ENCODE data around the gene COL4A4.
"Not testable (repeated sequence)": the region's sequence is repeated elsewhere in the genome, so short reads cannot be mapped to it uniquely, and the experiment has no call there.

The COL4A4 gene

DNA sequence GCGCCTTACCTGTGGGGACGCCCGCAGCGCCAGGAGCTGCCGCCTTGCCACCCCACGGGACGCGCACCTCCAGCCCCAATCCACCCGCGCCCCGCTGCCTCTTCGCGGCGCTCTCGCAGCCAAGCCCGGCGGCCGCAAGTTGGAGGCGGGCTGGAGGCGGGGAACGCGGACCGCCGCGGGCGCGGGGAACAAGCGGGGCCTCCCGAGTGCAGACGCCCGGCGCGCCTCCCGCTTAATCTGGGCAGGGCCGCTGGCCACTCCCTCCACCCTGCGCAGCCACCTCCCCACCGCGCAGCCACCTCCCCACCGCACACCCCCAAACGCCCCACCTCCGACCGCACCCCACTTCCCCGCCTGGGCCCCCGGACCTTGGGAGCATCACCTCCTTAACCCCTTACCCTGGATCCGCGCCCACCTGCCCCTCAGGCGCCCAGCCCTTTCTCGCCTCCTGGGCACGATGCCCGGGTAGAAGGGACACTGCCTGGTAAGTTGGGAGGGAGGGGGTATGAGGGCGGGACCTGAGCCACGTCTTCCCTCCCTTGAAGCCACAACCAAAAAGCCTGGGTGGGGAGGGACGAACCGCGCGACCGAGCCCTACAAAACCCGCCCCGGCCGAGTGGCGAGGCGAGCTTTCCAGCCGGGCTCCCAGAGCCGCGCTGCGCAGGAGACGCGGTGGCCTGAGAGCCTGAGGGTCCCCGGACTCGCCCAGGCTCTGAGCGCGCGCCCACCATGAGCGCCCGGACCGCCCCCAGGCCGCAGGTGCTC lies at the start of gene COL4A4, which contains the start of gene COL4A3:
TSS of gene COL4A4 (minus strand) at position 208 of the 765 bp plus-strand sequence. CDS start 16,722 bp downstream, outside the sequence.
TSS of gene COL4A3 (plus strand) at position 627 of the 765 bp plus-strand sequence. CDS start at position 730, 103 bp downstream.
- DNase-seq: peak; percentile 4

DNA sequence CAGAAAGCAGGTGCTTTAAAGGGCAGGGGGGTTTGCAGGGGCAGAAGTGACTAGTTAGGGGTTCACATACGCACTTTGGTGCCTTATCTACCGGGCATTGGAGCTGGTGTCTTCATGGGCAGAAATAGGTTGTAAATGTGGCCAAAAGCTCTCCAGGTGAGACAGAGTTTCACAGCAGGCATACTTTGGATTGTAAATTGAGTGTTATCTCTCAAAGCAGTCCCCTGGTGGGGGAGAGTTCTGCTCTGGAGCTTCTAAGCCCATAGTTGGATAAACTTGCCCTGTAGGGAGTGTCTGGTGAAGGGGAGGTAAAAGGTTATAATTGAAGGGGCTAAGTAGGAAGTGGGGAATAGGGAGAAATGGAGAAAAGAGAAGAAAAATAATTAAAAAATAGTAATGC lies 43.6 kb upstream of the COL4A4 start:
- no peak for DNase-seq

DNA sequence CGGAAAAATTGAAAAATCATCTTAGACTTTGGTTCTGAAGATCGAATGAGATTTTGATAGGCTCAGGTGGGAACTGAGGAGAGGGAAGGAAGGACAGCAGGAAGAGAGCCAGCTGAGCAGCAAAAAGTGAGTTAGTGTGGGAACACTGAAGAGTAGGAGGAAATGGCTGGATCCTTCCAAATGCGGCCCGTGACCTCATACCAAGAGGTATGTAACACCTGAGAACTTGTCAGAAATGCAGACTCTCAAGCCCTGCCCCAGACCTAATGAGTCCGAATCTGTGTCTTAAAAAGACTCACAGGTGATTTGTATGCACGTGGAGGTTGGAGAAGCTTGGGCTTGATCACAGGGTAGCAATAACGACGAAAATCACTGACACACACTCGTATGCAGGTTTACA lies 42.4 kb upstream of the COL4A4 start:
- no peak for DNase-seq

DNA sequence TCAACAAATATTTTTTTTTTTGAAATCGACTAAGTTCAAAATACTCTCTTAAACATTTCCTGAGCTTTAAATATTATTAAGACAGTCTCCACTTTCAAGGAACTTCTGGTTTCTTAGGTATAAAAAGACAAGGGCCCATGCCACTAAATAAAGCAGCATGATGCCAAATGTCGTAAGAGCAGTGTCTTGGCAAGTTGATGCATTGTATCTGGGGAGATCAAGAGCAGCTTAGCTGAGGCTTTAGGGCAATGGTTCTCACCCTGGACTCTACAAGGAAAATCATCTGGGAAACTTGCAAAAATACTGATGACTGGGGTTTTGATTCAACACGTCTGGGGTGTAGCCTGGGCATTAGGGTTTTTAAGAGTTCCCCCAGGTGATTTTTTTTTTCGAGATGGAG lies 41.7 kb upstream of the COL4A4 start:
- DNase-seq: no peak

DNA sequence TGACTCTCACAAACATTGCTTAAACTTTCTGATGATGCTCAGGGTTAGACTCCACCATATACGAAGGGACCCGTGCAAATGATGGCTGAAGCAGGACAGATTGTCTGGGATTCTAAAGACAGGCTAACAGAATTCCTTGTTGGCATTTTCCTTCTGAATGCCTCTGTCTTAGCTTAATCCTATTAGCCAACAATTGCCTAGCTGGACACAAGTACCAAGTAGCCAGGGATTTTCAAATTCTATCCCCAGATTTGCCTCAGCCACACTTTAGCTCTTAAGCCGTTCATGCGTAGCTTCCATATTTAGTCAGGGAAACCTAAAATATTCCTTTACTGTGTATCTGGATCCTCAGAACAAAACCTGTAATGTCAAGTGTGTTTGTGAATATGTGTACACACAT lies 40.4 kb upstream of the COL4A4 start:
- DNase-seq: no peak

DNA sequence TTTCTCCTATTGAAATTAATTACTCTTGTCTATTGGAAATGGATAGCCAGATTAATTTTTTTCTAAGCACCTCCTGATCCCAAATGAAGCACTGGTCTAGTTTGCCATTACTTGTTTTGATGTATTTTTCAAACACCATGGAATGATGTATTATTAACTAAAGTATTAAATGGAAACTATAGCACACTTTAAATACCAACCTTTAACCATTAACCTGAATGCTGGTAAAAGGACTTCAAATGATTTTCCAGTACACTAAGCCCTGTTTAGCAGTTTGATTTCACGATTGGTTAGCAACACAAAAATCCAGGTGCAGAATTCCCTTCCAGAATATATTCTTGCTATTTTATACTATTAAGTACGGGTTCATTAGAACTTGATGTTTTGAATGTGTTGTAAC lies 37.8 kb upstream of the COL4A4 start:
- no peak for DNase-seq

DNA sequence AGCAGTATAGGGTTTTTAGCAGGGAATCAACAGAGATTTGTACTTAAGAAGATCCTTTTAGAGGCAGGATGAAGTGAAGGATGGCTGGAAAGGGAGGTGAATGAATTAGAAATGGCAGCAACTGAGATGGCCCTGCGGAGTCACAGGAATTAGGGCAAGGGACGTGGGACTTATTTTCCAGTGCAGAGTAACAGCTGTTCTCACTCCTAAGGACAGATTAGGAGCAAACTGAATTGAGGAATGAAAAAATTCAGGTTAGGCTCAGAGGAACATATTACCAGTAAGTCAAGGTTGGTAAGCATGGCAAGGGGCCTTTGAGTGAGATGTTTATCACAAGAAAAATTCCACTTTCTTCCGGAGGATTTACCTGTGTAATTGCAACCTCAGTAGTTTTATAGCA lies 34.9 kb upstream of the COL4A4 start:
- no peak for DNase-seq

DNA sequence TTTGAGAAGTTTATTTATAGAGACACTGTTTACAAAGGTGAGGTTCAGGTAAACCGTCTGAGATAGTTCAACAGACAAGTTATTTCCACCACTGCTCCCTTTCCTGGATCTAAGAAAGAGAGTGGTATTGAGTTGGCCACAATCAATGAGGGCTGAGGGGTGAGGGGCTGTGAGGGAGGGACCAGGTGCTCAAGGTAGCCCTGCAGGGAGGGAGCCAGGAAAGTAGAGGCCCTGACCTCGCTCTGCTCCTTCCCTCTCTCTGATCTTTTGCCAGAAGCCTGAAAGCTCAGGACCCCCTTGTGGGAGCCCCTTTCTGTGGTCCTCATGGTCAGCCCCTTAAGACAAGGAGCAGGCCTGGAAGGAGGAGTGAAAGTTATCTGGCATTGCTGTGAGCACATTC lies 30.2 kb upstream of the COL4A4 start:
- no peak for DNase-seq

DNA sequence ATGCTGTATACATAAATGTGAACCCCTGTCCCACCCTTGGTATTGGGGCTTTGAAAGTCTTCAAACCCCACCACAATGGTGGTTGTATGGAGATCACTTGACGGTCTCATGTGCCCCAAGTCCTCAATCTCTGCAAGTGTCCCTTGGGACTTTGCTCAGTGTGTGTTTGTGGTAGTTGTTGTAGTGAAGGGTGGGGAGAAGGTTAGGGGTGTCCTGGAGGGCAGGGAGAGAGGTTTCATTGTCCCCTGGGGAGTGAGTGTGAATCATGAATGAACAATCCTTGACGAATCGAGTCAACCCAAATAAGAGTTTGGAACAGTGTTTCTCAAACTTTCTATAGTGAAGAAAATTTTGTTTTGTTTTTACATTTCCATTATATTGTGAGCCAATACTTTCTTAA lies 28.5 kb upstream of the COL4A4 start:
- DNase-seq: no peak

DNA sequence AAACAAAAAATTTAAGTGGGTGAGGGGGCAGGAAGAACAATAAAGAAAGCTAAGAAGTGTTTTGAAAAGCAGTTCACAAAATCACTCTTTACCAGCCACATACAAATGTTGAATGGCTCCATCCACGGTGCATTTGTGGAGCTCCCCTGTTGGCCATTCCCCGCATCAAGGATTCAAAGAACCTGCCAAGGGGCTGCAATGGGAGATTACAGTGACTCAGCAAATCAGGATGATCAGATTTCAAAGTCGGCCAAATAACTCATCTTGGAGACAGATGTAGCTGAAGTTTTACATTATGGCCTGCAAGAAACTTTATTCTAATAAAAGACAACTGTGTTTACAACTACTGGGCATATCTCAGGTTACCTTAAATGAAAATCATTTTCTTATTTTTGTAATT lies 27.4 kb upstream of the COL4A4 start:
- no peak for DNase-seq

DNA sequence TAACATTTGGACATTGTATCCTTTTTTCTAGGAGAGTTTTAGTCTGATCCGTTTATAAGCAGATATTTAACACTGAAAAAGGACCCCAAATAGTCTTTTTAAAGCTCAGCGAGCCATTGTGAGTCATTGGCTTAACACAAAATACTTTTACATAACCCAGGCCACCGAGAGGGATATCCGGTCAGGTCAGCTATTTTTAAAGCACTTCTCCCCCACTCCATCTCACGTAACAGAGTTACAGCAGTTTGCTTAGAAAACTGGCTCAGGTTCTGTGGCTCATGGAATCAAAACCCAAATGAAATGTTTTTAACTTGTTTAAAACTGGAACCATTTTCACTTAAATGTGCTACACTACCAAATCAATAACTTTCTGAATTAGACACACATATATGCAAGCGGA lies 24.3 kb upstream of the COL4A4 start:
- no peak for DNase-seq

DNA sequence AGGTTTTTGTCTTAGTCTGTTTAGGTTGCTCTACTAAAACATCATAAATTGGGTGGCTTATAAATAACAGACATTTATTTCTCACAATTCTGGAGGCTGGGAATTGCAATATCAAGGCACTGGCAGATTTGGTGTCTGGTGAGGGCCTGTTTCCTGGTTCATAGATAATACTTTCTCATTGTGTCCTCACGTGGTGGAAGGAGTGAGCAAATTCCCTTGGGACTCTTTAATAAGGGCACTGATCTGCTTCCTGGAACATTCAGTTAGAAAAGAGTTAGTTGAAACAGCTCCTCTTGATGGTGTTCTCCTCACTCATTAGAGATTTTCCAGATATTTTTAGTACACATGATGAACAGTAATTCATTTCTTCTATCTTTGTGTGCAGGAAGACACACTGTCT lies 22.7 kb upstream of the COL4A4 start:
- no peak for DNase-seq

DNA sequence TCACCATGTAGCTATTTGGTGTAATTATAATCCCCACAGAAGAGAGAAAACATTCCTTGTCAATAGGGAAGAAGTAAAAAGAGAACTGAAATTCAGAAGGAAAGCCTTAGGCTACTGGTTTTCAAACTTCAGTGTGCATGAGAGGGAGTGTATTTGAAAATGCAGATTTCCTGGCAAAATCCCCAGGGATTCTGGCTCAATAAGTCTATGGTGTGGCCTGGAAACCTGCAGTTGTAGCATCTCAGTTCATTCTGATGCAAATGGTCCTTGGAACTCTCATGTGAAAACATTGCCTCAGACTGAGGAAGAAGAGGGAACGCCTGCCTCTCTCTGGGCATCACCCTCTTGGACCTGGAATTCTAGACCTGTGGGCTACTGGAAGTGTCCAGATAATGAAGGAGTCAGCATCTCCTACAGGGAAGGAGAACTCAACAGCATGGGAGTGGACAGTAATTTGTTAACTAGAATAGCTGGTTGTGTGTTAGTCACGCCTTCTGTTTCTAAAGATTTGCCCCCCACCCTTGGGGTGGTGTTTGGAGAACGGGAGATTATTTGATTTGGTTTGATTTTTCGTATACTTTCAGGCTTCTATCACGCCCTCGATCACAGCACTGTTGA lies 21.7 kb upstream of the COL4A4 start:
- DNase-seq: no peak

DNA sequence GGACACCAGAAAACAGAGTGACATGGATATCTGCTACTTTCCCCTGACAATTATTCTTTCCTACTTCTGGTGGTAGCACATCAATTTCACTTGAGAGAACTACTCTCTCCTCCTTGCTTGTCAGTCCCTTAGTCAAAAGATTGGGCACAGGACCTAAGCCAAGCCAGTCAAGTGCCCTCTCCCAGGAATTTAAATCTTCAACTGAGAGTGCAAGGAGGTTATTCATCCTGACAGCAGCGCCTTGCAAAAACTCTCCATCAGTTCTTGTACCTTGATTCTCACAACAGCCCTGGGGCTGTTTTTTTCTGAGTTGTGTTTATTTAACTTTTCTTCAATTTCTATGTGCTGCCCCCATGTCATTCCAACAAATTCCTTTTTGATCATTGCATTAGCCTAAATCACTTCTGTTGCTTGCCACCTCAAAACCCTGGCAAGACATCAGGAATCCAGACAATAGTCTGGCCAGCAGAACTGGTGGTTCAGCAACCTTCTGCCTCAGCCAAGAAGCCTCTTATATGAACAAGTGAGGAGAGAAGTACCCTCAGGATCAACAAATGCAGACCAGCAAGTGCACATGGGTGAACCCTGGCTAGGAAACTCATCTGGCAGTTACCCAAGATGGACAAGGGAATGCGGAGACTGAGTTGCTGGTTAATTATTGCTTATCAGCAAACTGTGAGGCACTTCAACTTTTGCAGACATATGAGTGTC lies 19.8 kb upstream of the COL4A4 start:
- DNase-seq: no peak

DNA sequence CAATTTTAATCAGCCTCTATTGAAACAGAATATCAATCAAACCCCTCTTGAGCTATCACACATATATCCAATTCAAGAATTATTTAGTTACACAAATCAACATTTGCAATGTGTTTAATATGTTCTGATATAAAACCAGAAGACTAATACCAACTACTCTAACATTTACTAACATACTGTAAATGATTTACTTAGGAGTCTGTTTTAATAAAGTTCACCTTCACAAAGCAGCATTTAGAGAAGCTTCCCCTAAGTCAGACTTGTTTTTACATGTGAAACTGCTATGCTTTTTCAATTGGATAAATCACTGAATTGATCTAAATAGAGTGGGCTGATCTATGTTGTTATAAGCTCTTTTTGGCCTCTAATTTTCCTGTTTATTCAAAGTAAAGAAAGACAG lies 18.8 kb upstream of the COL4A4 start:
- no peak for DNase-seq

DNA sequence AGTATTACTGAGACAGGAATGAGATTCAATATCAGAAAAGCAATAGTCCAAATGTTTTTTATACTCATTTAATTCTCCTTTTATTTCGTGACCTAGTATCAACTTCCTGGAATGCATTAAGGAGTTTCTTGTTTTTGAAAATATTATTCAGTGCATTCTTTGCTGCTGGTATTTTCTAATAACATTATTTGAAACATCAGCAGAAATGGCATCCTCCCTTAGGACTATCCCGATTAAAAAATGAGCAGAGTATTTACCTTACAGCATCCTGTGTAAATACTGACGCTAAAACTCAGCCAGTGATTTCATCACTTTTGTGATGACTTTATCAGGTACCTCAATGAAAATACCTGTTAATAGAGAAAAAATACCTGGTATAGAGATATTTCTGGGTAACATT lies 16.8 kb upstream of the COL4A4 start:
- no peak for DNase-seq

DNA sequence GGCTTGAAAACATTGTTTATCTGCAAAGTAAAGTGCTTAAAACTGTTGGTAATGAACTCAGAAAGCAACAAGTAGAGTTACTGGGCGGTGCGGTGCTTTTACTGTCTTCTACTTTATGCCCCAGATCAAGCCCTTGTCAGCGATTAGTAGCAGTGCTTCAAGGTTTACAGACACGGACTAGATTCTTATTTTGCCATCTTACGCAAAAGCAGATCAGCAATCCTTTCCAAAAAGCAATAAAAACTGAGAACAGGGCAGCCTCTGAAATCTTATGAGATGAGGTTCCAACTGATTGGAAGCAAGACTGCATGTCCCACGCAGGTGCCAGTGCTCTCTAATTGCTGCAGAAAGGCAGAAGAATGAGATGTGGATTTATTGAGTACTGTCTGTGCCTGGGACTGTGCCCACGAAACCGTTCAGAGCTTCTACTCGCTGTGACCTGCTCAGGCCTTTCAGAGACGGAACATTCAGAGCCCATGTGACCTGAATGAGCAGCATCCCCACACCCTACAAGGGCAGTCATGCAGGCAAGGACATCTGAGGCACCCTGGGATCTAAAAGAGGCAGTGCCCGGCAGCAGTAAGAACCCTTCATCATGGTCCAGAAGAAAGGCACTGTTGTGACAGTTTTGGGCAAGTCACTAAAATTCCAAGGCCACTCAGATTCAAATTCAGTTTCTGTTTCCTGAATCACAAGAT lies 16.1 kb upstream of the COL4A4 start:
- no peak for DNase-seq

DNA sequence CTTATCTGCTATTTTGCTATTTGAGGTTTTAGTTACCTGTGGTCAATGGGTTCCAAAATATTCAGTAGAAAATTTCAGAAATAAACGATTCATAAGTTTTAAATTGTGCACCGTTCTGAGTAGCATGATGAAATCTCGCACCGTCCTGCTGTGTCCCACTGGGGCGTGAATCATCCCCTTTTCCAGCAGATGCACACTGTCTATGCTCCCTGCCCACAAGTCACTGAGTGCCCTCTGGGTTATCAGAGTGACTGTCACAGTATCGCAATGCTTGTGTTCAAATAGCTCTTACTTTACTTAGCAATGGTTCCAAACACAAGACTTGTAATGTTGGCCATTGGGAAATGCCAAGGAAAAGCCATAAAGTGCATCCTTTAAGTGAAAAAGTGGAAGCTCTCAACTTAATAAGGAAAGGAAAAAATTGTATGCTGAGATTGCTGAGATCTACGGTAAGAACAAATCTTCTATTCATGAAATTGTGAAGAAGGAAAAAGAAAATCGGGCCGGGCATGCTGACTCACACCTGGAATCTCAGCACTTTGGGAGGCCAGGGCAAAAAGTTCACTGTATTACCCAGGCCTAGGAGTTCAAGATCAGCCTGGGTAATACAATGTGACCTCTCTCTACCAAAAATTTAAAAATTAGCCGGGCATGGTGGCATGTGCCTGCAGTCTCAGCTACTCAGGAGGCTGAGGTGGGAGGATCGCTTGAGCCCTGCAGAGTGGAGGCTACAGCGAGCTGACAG lies 13.8 kb upstream of the COL4A4 start:
- no peak for DNase-seq

DNA sequence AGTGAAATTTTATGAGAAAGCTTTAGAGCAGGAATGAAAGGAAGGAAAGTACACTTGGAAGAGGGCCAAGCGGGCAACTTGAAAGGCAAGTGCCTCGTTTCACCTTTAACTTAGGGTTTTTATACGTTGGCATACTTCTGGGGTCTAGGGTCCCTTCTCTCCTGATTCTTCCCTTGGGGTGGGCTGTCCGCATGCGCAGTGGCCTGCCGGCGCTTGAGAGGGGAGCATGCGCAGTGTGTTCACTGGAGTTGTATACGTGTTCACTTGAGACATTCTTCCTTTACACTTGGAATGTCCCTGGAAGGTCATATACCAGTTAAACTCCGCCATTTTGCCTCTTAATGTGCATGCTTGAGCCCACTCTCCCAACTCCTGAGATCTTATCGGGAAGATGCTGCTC lies 7.8 kb upstream of the COL4A4 start:
- DNase-seq: not testable (repeated sequence)

DNA sequence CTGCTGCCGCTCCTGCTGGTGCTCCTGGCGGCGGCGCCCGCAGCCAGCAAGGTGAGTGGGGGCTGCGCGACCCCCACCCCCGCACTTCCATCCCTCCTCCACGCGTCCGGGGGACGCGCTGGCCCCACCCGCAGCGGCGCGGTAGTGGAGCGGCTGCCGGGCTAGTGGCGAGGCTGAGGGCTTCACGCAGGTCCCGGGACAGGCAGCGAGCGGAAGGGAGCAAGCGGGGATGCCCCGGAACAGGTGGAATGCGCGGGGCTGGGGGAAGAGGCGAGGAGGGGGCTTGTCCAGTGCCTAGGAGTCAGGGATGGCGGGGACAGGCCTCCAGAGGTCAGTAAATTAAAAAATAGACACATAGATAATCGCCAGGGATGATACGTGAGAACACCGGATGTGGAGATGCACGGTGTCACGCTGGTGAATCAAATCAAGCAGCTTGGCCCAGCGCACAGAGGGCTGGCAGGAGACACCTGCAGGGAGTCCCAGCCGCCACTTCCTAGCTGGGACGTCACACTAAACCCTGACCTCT lies 822 bp upstream of the COL4A4 start:
- DNase-seq: no peak

DNA sequence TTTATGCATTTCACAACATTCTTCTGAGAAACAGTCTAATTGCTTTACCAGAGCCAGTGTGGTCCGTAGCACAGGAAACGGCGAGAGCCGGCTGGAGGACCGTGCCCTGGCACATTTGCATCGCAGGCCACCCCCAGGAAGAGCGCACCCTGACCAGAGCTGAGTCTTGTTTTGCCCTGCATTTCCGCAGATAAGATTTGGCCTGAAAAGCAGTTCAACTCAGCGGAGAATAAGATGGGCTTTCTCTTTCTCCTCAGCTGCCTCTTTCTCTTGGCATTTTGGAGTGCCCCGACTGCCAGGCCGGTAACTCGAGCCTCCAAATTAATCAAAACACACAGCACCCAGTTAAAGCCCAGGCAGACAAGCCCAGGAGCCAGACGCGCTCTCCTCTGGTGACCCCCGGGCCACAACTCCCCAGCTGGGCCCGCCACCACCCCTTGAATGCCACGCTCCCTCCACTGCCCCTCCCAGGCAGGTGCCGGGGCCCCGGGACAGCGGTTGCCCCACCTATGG lies 464 bp downstream of the COL4A4 start:
- no peak for DNase-seq

DNA sequence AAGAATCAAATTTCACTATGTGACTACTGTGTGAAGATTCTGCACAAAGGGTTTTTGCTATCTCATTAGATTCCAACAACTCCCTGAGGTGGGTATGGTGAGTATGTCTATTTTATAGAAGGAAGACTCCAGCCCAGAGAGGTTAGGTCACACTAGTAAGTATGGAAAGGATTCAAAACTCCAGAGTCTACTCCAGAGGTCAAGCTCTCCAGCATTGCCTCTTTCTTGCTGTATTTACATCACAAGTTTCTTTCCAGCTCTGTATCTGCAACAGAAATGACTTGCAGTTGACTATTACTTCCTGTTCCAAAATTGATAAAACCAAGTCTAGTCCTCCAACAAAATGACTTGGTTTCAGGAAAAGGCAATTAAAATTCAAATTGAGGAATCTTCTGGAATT lies 2.1 kb downstream of the COL4A4 start:
- no peak for DNase-seq

Data from NCI-H1092 treated with DMSO at 0.1 percent for 48 hours (cell line).